ENCODE data around the gene EIF2AK2.

The EIF2AK2 gene

GRCh38 chr2:37102588-37102987 lies 54.2 kb downstream of the EIF2AK2 start:
- H3K27ac ChIP-seq = no peak overlapping the region
- no peak for TF ChIP-seq ZFX (IDR thresholded peaks at IDR 0.05; ENCODE audit: borderline replicate concordance)
- TF ChIP-seq CTCF (IDR thresholded peaks at IDR 0.05) = no peak

- no peak overlapping the region for H3K27ac ChIP-seq
- TF ChIP-seq ZFX (IDR thresholded peaks at IDR 0.05; ENCODE audit: borderline replicate concordance) = no peak
- no peak for TF ChIP-seq CTCF (IDR thresholded peaks at IDR 0.05)
Observed at GRCh38 chr2:37100054-37100453, 56.7 kb downstream of the EIF2AK2 start.

- TF ChIP-seq ZFX (IDR thresholded peaks at IDR 0.05; ENCODE audit: borderline replicate concordance) (no peak), CTCF (IDR thresholded peaks at IDR 0.05) (no peak)
- H3K27ac ChIP-seq = no peak overlapping the region
Observed at GRCh38 chr2:37098416-37099118, 58.2 kb downstream of the EIF2AK2 start.

- TF ChIP-seq CTCF (IDR thresholded peaks at IDR 0.05) = no peak
- no peak overlapping the region for H3K27ac ChIP-seq
Observed at GRCh38 chr2:37096568-37096967, 60.2 kb downstream of the EIF2AK2 start.

- H3K27ac ChIP-seq = no peak overlapping the region
- TF ChIP-seq CTCF (IDR thresholded peaks at IDR 0.05) = no peak
- TF ChIP-seq ZFX (IDR thresholded peaks at IDR 0.05; ENCODE audit: borderline replicate concordance) = no peak
Observed at GRCh38 chr2:37091873-37092272, 64.9 kb downstream of the EIF2AK2 start.

GRCh38 chr2:37090019-37090477 lies 66.7 kb downstream of the EIF2AK2 start:
- TF ChIP-seq CTCF (IDR thresholded peaks at IDR 0.05) (no peak), ZFX (IDR thresholded peaks at IDR 0.05; ENCODE audit: borderline replicate concordance) (no peak)
- H3K27ac ChIP-seq = no peak overlapping the region

- TF ChIP-seq CTCF (IDR thresholded peaks at IDR 0.05) (no peak), ZFX (IDR thresholded peaks at IDR 0.05; ENCODE audit: borderline replicate concordance) (no peak)
- H3K27ac ChIP-seq = no peak overlapping the region
Observed at GRCh38 chr2:37085731-37086147, 71.0 kb downstream of the EIF2AK2 start.

Data from 22Rv1 (cell line).